Measurements from ENCODE around the gene CAMK1D.

GRCh38 chr10:12819656-12820055 is 470.3 kb downstream of the CAMK1D start:
- TF ChIP-seq CTCF (IDR thresholded peaks at IDR 0.05) (no peak), REST (IDR thresholded peaks at IDR 0.05; ENCODE audit: low read depth, low read length) (no peak), GABPA (IDR thresholded peaks at IDR 0.05; ENCODE audit: low read depth) (no peak), RXRA (IDR thresholded peaks at IDR 0.05; ENCODE audit: borderline replicate concordance, low read depth) (no peak), YY1 (IDR thresholded peaks at IDR 0.05; ENCODE audit: low read depth) (no peak)
- TF ChIP-seq, protein P1, sequence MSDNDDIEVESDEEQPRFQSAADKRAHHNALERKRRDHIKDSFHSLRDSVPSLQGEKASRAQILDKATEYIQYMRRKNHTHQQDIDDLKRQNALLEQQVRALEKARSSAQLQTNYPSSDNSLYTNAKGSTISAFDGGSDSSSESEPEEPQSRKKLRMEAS (IDR thresholded peaks at IDR 0.05; ENCODE audit: low read depth) = no peak

All from SK-N-SH (cell line).